Smooth muscle cell (in vitro differentiated cells): ENCODE results near the gene PTGFRN. TPM values are rescaled to one million over a fixed set of nuclear protein-coding genes. Genes with fewer than 3 reads are reported as not detected.

Experiments
- DNase-seq: peaks from one replicate; lab custom pipeline; 2025; ENCODE audit not compliant: unreplicated experiment; lab: John Stamatoyannopoulos, UW
- H2AFZ ChIP-seq: fragments of 200-600 bp; sonication (generic); 2 replicates; pipeline ENCODE4 v1.6.0; 2016; ENCODE audit warnings: antibody characterized with exemption, low read depth, mild to moderate bottlenecking
- H3F3A ChIP-seq: fragments of 200-600 bp; sonication (generic); 2 replicates; pipeline ENCODE4 v1.6.0; 2017; ENCODE audit warnings: antibody characterized with exemption, low read depth
- H3K27ac ChIP-seq: fragments of 200-600 bp; sonication (generic); 2 replicates; pipeline ENCODE4 v1.5.1; 2016; ENCODE audit warnings: low read depth, mild to moderate bottlenecking
- H3K27me3 ChIP-seq: fragments of 200-600 bp; sonication (generic); 2 replicates; pipeline ENCODE4 v1.6.1; 2016; ENCODE audit warnings: low read depth, mild to moderate bottlenecking
- H3K36me3 ChIP-seq: fragments of 200-600 bp; sonication (generic); 2 replicates; pipeline ENCODE4 v1.5.1; 2016; ENCODE audit warnings: low read depth
- H3K4me1 ChIP-seq: fragments of 200-600 bp; sonication (generic); 2 replicates; pipeline ENCODE4 v1.5.1; 2016; ENCODE audit warnings: low read depth
- H3K4me2 ChIP-seq: fragments of 200-600 bp; sonication (generic); 2 replicates; pipeline ENCODE4 v1.6.0; 2016; ENCODE audit warnings: mild to moderate bottlenecking
- H3K4me3 ChIP-seq: fragments of 200-600 bp; sonication (generic); 2 replicates; pipeline ENCODE4 v1.5.1; 2016; ENCODE audit warnings: mild to moderate bottlenecking
- H3K79me2 ChIP-seq: fragments of 200-600 bp; sonication (generic); 2 replicates; pipeline ENCODE4 v1.6.0; 2016; ENCODE audit warnings: low read depth, mild to moderate bottlenecking
- H3K9ac ChIP-seq: fragments of 200-600 bp; sonication (generic); 2 replicates; pipeline ENCODE4 v1.6.0; 2016; ENCODE audit warnings: low read depth
- H3K9me3 ChIP-seq: fragments of 200-600 bp; sonication (generic); replicated peaks from 2 replicates; pipeline ENCODE4 v1.5.1; 2016; ENCODE audit warnings: low read depth
- H4K20me1 ChIP-seq: fragments of 200-600 bp; sonication (generic); 2 replicates; pipeline ENCODE4 v1.6.0; 2016; ENCODE audit warnings: low read depth
- CTCF ChIP-seq: fragments of 200-600 bp; sonication (generic); IDR thresholded peaks from 2 replicates; pipeline ENCODE4 v1.5.1; 2017; ENCODE audit warnings: borderline replicate concordance, mild to moderate bottlenecking, antibody characterized with exemption; ENCODE audit not compliant: insufficient read depth, poor library complexity, severe bottlenecking
- whole genome bisulfite sequencing: methylation state at CpG from one replicate; pipeline ENCODE4 v1.1.7; 2016; ENCODE audit warnings: low lambda C conversion rate; 5-methylcytosine and 5-hydroxymethylcytosine counted together
- polyA plus RNA-seq: library from polyadenylated mRNA; unstranded; fragments of >200 nt; fragmentation: Nextera tagmentation; extraction: Ambion mirVana; gene quantifications from 2 replicates; pipeline ENCODE4 v1.2.1, GENCODE V29; 2016
- total RNA-seq: library from RNA; depleted of rRNA; stranded (reverse); fragments of >200 nt; gene quantifications from 2 replicates; pipeline ENCODE4 v1.2.3, GENCODE V29; 2014

PTGFRN gene
- total and polyA plus RNA-seq, 2 experiments from 2014 or later, result 64.2 to 97.9 TPM

GRCh38 chr1:116900471-116901365 is 9.0 kb upstream of the PTGFRN start:
- Histone ChIP-seq H3F3A (no peaks in the 10 kb centered on the region), H3K4me1 (no peaks in the 10 kb centered on the region), H3K27me3 (no peaks in the 10 kb centered on the region), H4K20me1 (no peaks in the 10 kb centered on the region), H3K9me3 (no peaks in the 10 kb centered on the region), H3K4me2 (no peak overlapping the region), H2AFZ (no peak overlapping the region), H3K79me2 (no peaks in the 10 kb centered on the region), H3K9ac (no peak overlapping the region), H3K36me3 (no peaks in the 10 kb centered on the region), H3K27ac (no peak overlapping the region), H3K4me3 (no peak overlapping the region)
- no peak for DNase-seq
- 90% methylated on average over 9 of the region's 9 CpGs for WGBS
- no peak for TF ChIP-seq CTCF

GRCh38 chr1:116902027-116902426 is 7.7 kb upstream of the PTGFRN start:
- DNase-seq, result no peak
- 70% methylated on average over 5 of the region's 5 CpGs for WGBS
- no peak overlapping the region for H3K4me3 ChIP-seq
- H3K79me2 ChIP-seq, result no peaks in the 10 kb centered on the region
- H3K27ac ChIP-seq, result peak overlapping the region; percentile 7
- H4K20me1 ChIP-seq, result no peaks in the 10 kb centered on the region
- no peaks in the 10 kb centered on the region for H3F3A ChIP-seq
- H2AFZ ChIP-seq, result no peak overlapping the region
- H3K4me1 ChIP-seq, result no peaks in the 10 kb centered on the region
- no peak overlapping the region for H3K9ac ChIP-seq
- no peaks in the 10 kb centered on the region for H3K27me3 ChIP-seq
- no peak for TF ChIP-seq CTCF
- H3K36me3 ChIP-seq, result no peaks in the 10 kb centered on the region
- no peak overlapping the region for H3K4me2 ChIP-seq
- no peaks in the 10 kb centered on the region for H3K9me3 ChIP-seq

- Histone ChIP-seq H3K9ac (no peak overlapping the region), H3K36me3 (no peaks in the 10 kb centered on the region), H3K4me1 (no peaks in the 10 kb centered on the region), H3K4me3 (no peak overlapping the region), H3K79me2 (no peaks in the 10 kb centered on the region), H3F3A (no peaks in the 10 kb centered on the region), H2AFZ (no peak overlapping the region), H3K4me2 (no peak overlapping the region), H4K20me1 (no peaks in the 10 kb centered on the region), H3K27me3 (no peaks in the 10 kb centered on the region), H3K9me3 (no peaks in the 10 kb centered on the region), H3K27ac (peak overlapping the region; percentile 7)
- DNase-seq, result no peak
- WGBS, result 84% methylated on average over 3 of the region's 3 CpGs
- no peak for TF ChIP-seq CTCF
Observed at GRCh38 chr1:116902723-116903383, 6.9 kb upstream of the PTGFRN start.
